Colonic mucosa (tissue), 4 donors: Measurements from ENCODE around the gene TPST2. TPM values are rescaled to one million over a fixed set of nuclear protein-coding genes. Genes with fewer than 3 reads are reported as not detected.
"Not testable (repeated sequence)": the region's sequence is repeated elsewhere in the genome, so short reads cannot be mapped to it uniquely, and the experiment has no call there.

Source experiments
- DNase-seq: peaks from one replicate; pipeline ENCODE4 v3.0.0-alpha.2; 2020
- H3K27ac ChIP-seq: fragments of 200-600 bp; one replicate; pipeline ENCODE4 v1.8.0; 2021
- H3K27me3 ChIP-seq: fragments of 200-600 bp; one replicate; pipeline ENCODE4 v1.8.0; 2021
- H3K36me3 ChIP-seq: fragments of 200-600 bp; one replicate; pipeline ENCODE4 v1.8.0; 2021
- H3K4me1 ChIP-seq: fragments of 200-600 bp; one replicate; pipeline ENCODE4 v1.8.0; 2021; ENCODE audit warnings: mild to moderate bottlenecking
- H3K4me3 ChIP-seq: fragments of 200-600 bp; one replicate; pipeline ENCODE4 v1.8.0; 2021
- H3K9ac ChIP-seq, 2 donors: one replicate each; pipeline ENCODE4 v1.7.0; 2013; ENCODE audit warnings: control low read depth in 2 of 2, low read depth in 2 of 2, low read length in 2 of 2
- H3K9me3 ChIP-seq: fragments of 200-600 bp; one replicate; pipeline ENCODE4 v1.8.0; 2021
- intact Hi-C: fragments of 100-400 bp; cut with DNase I; formaldehyde crosslinking; loops from one replicate; pipeline ENCODE4 v1.14.1; 2022
- total RNA-seq, 2 donors: library from RNA; stranded (reverse); fragmentation: NEBNext Ultra II Directional in 1 of 2; extraction: Animal tissue kit (Norgen Biotek cat#: 25700) in 1 of 2; gene quantifications; one replicate each; pipeline ENCODE4 v1.2.1, GENCODE V29; 2021
- TF ChIP-seq, protein P1 (sequence below): fragments of 200-600 bp; IDR thresholded peaks from one replicate; pipeline ENCODE4 v1.8.0; 2022; ENCODE audit warnings: antibody characterized with exemption, mild to moderate bottlenecking
- donor health status: healthy.
- donor health status: DM: no; HTN: no; CAD: no.
- donor health status: DM: no; HTN: no; CAD: no.

Gene TPST2
- total RNA-seq, 2 donors from 2014 or later: 13.3 to 19.9 TPM

DNA sequence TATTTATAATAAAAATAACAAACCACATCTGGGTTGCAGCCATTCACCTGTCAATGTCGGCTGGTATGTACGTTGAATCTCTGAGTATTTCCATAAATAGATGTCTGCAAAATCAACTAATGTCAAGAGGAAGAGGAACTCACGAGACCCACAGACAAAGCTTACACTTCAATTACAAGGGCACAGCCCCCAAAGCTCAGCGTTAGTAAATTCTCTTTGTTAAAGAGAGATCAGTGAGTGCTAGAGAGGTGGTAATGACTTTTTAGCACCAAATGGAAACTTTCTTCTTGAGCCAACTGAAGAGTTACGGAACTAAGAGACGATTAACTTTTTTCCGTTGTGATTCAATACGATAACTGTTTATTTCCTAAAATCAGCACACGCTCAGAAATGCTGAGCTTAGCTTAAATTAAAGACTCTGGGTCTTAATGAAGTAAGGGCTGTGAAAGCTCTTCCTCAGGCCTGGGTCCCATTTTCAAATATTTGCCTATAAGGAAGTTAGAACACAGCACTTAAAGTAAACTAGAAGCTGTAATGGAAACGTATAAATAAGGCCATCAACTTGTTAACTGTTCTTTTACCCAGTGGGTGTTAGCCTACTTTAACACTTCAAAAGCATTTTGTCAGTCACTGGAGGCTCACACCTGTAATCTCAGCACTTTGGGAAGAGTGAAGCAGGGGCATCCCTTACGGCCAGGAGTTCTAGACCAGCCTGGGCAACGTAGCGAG, 54.9 kb downstream of the TPST2 start:
- intact Hi-C loops: no loop called here
- no peak for DNase-seq
- H3K9me3 ChIP-seq: no peaks in the 10 kb centered on the region
- H3K36me3 ChIP-seq: no peaks in the 10 kb centered on the region
- H3K27me3 ChIP-seq: no peaks in the 10 kb centered on the region
- no peak overlapping the region for H3K4me3 ChIP-seq
- H3K27ac ChIP-seq: no peak overlapping the region
- TF ChIP-seq, protein P1, sequence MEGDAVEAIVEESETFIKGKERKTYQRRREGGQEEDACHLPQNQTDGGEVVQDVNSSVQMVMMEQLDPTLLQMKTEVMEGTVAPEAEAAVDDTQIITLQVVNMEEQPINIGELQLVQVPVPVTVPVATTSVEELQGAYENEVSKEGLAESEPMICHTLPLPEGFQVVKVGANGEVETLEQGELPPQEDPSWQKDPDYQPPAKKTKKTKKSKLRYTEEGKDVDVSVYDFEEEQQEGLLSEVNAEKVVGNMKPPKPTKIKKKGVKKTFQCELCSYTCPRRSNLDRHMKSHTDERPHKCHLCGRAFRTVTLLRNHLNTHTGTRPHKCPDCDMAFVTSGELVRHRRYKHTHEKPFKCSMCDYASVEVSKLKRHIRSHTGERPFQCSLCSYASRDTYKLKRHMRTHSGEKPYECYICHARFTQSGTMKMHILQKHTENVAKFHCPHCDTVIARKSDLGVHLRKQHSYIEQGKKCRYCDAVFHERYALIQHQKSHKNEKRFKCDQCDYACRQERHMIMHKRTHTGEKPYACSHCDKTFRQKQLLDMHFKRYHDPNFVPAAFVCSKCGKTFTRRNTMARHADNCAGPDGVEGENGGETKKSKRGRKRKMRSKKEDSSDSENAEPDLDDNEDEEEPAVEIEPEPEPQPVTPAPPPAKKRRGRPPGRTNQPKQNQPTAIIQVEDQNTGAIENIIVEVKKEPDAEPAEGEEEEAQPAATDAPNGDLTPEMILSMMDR: no peak
- H3K4me1 ChIP-seq: no peaks in the 10 kb centered on the region
- H3K9ac ChIP-seq: no peak overlapping the region

DNA sequence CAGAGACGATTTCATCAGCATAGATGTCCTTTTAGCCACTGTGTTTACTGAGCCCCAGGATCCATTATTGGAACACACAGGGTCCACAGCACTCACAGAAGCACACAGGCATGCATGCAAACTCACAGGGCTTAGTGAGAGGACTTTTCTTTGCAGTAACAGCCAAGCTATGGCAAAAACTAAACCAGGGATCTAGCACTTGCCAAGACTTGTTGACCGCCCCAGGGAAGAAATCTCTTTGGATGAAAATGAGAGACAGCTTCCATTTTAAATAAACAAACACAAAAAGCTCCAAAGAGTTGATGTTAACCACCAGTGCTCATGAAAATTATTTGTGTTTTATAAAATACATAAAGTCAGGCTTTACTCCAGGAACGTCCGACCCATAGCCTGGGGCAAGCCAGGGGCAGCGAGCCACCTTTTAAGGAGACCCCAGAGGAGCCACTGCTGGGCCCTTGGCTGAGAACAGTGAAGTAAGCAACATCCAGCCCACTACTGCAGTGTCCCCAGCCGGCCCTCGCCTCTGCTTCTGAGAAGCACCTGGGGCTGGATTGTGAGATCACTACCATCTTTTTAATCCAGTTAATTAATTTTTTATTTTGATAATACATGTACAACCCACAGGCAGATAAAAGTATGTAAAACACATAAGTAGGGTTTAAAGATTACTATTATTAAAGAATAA, 55.6 kb downstream of the TPST2 start:
- Histone ChIP-seq H3K9me3 (no peaks in the 10 kb centered on the region), H3K4me1 (no peaks in the 10 kb centered on the region), H3K27me3 (no peaks in the 10 kb centered on the region), H3K4me3 (no peak overlapping the region), H3K36me3 (no peaks in the 10 kb centered on the region), H3K9ac (no peak overlapping the region), H3K27ac (no peak overlapping the region)
- DNase-seq: no peak
- intact Hi-C loops: no loop called here
- TF ChIP-seq, protein P1: no peak

DNA sequence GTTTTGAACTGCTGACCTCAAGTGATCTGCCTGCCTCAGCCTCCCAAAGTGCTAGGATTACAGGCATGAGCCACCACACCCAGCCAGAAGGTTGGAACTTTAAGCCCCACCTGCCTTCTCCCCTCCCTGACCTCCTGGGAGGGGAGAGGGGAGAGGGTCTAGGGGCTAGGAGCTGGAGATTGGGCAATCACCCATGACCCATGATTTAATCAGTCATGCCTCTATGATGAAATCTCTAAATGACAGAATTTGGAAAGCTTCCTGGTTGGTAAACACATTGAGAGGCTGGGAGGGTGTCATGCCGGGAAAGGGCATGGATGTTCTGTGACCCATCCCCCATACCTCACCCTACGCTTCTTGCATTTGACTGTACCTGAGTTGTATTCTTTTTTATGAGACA, 60.6 kb downstream of the TPST2 start:
- H3K9me3 ChIP-seq: no peaks in the 10 kb centered on the region
- TF ChIP-seq, protein P1: no peak
- H3K4me1 ChIP-seq: no peaks in the 10 kb centered on the region
- no peaks in the 10 kb centered on the region for H3K36me3 ChIP-seq
- no peak overlapping the region for H3K27ac ChIP-seq
- no peak overlapping the region for H3K9ac ChIP-seq
- no peak overlapping the region for H3K4me3 ChIP-seq
- intact Hi-C loops: no loop called here
- no peak for DNase-seq
- H3K27me3 ChIP-seq: no peaks in the 10 kb centered on the region

DNA sequence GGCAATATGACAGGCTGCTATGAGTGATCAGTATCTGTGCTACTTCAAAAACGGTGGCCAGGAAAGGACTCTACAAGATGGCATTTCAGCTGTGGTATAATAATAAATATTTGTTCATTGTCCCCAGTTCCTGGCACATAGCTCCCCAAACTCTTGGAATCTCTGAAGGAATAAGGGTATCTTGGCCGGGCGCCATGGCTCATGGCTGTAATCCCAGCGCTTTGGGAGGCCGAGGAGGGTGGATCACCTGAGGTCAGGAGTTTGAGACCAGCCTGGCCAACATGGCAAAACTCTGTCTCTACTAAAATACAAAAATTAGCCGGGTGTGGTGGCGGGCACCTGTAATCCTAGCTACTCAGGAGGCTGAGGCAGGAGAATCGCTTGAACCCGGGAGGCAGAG, 61.4 kb downstream of the TPST2 start:
- H3K27ac ChIP-seq, H3K4me3 ChIP-seq, H3K4me1 ChIP-seq, DNase-seq, H3K9ac ChIP-seq, H3K9me3 ChIP-seq, H3K36me3 ChIP-seq, H3K27me3 ChIP-seq, intact Hi-C loops: not testable (repeated sequence)

DNA sequence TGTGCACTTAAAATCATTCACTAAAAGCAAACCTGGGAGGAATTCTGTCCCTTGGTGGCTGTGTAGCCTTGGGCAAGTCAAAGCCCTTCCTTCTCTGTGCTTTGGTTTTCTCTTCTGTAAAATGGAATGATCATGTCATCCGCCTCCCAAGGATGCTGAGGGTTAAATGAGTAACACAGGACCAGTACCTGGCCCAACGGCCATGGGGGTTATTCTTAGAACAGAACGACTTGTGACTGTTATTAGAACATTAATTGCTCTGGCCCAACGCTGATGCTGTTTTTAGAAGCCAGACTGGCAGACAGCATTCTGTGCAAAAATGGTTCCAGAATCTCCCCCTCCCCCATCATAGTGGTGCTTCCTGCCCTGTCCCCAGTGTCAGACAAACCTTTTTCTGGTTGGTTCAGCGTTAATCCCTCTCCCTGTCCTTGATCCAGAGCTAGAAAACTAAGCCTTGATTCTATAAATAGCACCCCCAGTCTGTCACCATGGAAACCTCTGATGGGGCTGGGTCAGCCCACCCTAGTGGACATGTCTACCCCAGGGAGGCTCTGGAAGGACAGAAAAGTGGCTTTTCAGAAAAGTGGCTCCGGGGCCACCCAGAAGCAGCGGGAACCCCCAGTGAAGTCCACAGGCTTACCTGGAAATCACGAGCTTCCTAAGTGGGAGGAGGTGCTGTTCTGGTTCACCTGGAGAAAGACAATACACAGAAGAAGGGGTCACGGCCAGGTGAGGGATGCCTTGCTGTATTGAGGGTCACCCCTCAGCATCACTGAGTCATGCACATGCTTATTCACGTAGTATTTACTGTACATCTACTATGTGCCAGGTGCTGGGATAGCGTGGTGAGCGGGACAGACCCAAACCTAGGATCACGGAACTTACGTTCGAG, 62.1 kb downstream of the TPST2 start:
- H3K9me3 ChIP-seq: no peaks in the 10 kb centered on the region
- H3K4me1 ChIP-seq: no peaks in the 10 kb centered on the region
- DNase-seq: no peak
- H3K36me3 ChIP-seq: no peaks in the 10 kb centered on the region
- no peak overlapping the region for H3K4me3 ChIP-seq
- no peaks in the 10 kb centered on the region for H3K27me3 ChIP-seq
- H3K9ac ChIP-seq: no peak overlapping the region
- intact Hi-C loops: no loop called here
- TF ChIP-seq, protein P1: no peak
- H3K27ac ChIP-seq: no peak overlapping the region
